Activated CD8-positive, alpha-beta T cell treated with anti-CD3 and anti-CD28 coated beads for 36 hours (primary cell): ENCODE data around the gene IDUA. TPM values are rescaled to one million over a fixed set of nuclear protein-coding genes. Genes with fewer than 3 reads are reported as not detected.
A peak's percentile ranks its signal among the peaks of the same experiment; 100 is the strongest.

ENCODE experiments used
- ATAC-seq: fragments of 200-7000 bp; cut with Tn5 transposase; one replicate; pipeline ENCODE4 v1.10.0; 2021; ENCODE audit warnings: mild to moderate bottlenecking, moderate library complexity
- CTCF ChIA-PET: fragments of 350-600 bp; sonication (Branson Sonifier 250); formaldehyde crosslinking; loops from one replicate; lab custom pipeline; 2021; ENCODE audit warnings: antibody characterized with exemption; lab: Charles Lee
- POLR2A ChIA-PET: fragments of 350-600 bp; sonication (Branson Sonifier 250); formaldehyde crosslinking; loops from one replicate; lab custom pipeline; 2021; ENCODE audit warnings: antibody characterized with exemption; lab: Charles Lee
- DNase-seq: peaks from one replicate; pipeline ENCODE4 v3.0.0-alpha.2; 2020
- H3K27ac Mint-ChIP-seq: one replicate; pipeline ENCODE4 v1.8.0; 2021; ENCODE audit warnings: mild to moderate bottlenecking, mixed read lengths
- H3K27me3 Mint-ChIP-seq: one replicate; pipeline ENCODE4 v1.8.0; 2021; ENCODE audit warnings: mixed read lengths
- H3K36me3 Mint-ChIP-seq: one replicate; pipeline ENCODE4 v1.8.0; 2021; ENCODE audit warnings: low read depth, mixed read lengths
- H3K4me1 Mint-ChIP-seq: one replicate; pipeline ENCODE4 v1.8.0; 2021; ENCODE audit warnings: low read depth, mixed read lengths
- H3K4me3 Mint-ChIP-seq: one replicate; pipeline ENCODE4 v1.8.0; 2021; ENCODE audit warnings: mild to moderate bottlenecking, moderate library complexity, mixed read lengths
- H3K9me3 Mint-ChIP-seq: one replicate; pipeline ENCODE4 v1.8.0; 2021; ENCODE audit warnings: mixed read lengths
- CTCF ChIP-seq: fragments of 200-600 bp; IDR thresholded peaks from one replicate; pipeline ENCODE4 v1.8.0; 2022; ENCODE audit warnings: antibody characterized with exemption, mild to moderate bottlenecking
- intact Hi-C: fragments of 100-400 bp; cut with micrococcal nuclease; formaldehyde crosslinking; loops from one replicate; pipeline ENCODE4 v1.10.0; 2022
- total RNA-seq, 2 experiments: library from RNA; stranded (reverse); gene quantifications; one replicate each; pipeline ENCODE4 v1.2.3, GENCODE V29; 2021

IDUA gene
- total RNA-seq, 2 experiments from 2014 or later = 4.8 to 5.4 TPM

- Mint-ChIP-seq H3K27ac (no peak overlapping the region), H3K36me3 (no peaks in the 10 kb centered on the region), H3K4me3 (peak overlapping the region; percentile 79), H3K4me1 (peaks cover 22% of the 10 kb centered on the region), H3K9me3 (no peaks in the 10 kb centered on the region), H3K27me3 (no peaks in the 10 kb centered on the region)
- no peak for TF ChIP-seq CTCF
- DNase-seq (peak; percentile 84), ATAC-seq (peak; percentile 54)
- POLR2A ChIA-PET = interaction anchor here (1.0 to 2.1 kb wide), 2 partner anchors 11 to 262 kb away, joined by 3 to 4 read pairs; no protein-coding TSS in a partner anchor
- intact Hi-C loops = loop anchor here (5.0 kb wide), 1 partner anchor 53 kb away; the partner anchor contains the start of genes GAK and TMEM175
- CTCF ChIA-PET = interaction anchor here (1.4 to 4.3 kb wide), 2 partner anchors 64 to 244 kb away, joined by 3 to 44 read pairs; no protein-coding TSS in a partner anchor
These were observed 1.6 kb upstream of the IDUA start for GRCh38 chr4:985123-985830.

GRCh38 chr4:986428-986878 lies 391 bp upstream of the IDUA start:
- CTCF ChIA-PET = interaction anchor here (1.0 to 4.3 kb wide), 13 partner anchors 9 to 368 kb away, joined by 3 to 44 read pairs (median 5); partner anchors contain the start of genes GAK and TMEM175
- Mint-ChIP-seq H3K27ac (peak overlapping the region; percentile 71), H3K9me3 (no peaks in the 10 kb centered on the region), H3K4me3 (peak overlapping the region; percentile 79), H3K4me1 (peaks cover 22% of the 10 kb centered on the region), H3K36me3 (no peaks in the 10 kb centered on the region), H3K27me3 (no peaks in the 10 kb centered on the region)
- DNase-seq (no peak), ATAC-seq (peak; percentile 22)
- intact Hi-C loops = loop anchor here (5.0 kb wide), 1 partner anchor 54 kb away; the partner anchor contains the start of genes GAK and TMEM175
- TF ChIP-seq CTCF = no peak
- POLR2A ChIA-PET = interaction anchor here (1.0 to 2.1 kb wide), 5 partner anchors 12 to 261 kb away, joined by 3 to 6 read pairs (median 6); partner anchors contain the start of genes DGKQ and FGFRL1

DNA sequence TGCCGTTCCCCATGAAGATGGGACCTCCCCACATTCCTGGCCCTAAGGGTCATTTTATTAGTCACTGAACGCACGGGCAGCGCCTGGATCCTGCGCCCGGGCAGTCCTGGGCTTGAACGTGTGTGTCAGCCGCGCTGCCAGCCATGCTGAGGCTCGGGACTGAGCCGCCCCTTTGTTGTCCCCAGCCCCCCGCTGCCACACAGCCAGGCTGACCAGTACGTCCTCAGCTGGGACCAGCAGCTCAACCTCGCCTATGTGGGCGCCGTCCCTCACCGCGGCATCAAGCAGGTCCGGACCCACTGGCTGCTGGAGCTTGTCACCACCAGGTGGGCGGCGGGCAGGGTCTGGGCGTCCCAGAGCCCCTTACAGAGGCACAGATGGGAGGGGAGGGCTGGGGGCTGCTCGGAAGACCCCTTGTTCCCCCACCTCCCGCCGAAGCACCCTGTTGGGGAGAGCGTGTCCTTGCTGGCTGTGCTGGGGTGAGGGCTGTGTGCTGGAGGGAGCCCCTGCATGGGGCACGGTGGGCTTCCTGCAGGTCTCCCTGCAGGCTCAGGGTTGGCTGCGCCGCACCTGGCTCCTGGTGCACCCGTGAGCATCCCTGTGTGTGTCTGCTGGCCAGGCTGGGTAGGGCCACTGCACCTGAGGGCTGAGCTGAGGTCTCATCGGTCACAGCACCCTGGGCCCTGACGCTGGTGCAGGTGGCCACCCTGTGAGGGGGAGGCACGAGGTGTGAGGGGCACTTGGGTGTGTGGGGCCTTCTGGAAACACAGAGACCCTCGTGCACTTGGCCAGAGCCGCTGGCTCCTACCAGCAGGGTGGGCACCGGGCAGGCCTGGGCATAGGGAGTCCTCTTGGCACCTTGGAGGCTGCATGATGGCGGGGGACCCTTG lies 1.0 kb downstream of the IDUA start:
- POLR2A ChIA-PET = interaction anchor here (0.8 to 2.1 kb wide), 6 partner anchors 13 to 261 kb away, joined by 3 to 6 read pairs (median 5); partner anchors contain the start of genes DGKQ, FGFRL1, GAK and TMEM175
- H3K9me3 Mint-ChIP-seq = no peaks in the 10 kb centered on the region
- no peaks in the 10 kb centered on the region for H3K27me3 Mint-ChIP-seq
- TF ChIP-seq CTCF = no peak
- peaks cover 22% of the 10 kb centered on the region for H3K4me1 Mint-ChIP-seq
- ATAC-seq = no peak
- intact Hi-C loops = loop anchor here (5.0 kb wide), 1 partner anchor 56 kb away; the partner anchor contains the start of genes GAK and TMEM175
- H3K27ac Mint-ChIP-seq = no peak overlapping the region
- H3K4me3 Mint-ChIP-seq = peak overlapping the region; percentile 68
- CTCF ChIA-PET = interaction anchor here (0.8 to 4.3 kb wide), 20 partner anchors 11 to 370 kb away, joined by 3 to 44 read pairs (median 5); partner anchors contain the start of genes GAK and TMEM175
- H3K36me3 Mint-ChIP-seq = no peaks in the 10 kb centered on the region
- DNase-seq = no peak

DNA sequence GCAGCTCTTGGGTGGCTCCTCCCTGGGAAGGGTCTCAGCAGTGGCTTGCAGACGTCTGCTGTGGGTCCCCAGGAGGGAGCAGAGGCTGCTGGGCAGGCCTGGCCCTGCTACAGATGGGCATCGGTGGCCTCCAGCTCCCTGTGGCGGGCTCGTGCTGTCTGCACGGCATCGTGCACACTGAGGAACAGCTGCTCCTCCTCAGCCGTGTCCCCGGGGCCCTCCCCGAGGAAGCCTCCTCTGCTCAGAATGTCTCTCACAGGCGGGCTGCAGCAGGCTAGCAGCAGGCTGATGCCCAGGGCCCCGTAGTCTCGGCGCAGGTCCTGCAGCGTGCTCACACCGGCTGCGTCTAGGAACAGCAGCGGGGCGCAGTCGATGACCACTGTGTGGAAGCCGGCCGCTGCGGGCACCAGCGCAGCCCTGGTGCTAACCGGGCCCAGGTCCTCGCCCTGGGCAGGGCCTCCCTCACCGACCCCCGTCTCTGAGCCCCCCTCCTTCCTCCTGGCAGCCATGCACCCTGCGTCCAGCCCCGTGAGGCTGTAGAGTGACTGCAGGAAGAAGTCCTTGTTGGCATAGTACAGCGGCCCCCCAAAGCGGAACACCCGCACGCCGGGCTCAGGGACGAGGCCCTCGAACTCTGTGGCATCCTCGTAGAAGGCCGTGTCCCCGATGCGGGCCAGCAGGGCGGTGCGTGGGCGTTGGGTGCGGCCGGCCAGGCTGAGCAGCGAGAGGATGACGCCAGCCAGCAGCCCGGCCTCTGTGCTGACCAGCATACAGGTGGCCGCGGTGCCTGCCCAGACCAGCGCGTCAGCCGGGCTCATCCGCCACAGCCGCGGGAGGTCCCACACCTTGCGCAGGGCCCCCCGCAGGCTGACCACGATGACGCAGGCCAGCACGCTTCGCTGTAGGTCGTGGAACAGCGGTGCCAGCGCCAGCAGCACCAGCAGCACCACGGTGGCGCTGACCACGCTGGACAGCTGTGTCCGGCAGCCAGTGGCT lies 2.2 kb downstream of the IDUA start:
- no peaks in the 10 kb centered on the region for H3K9me3 Mint-ChIP-seq
- H3K27ac Mint-ChIP-seq = no peak overlapping the region
- peaks cover 22% of the 10 kb centered on the region for H3K4me1 Mint-ChIP-seq
- H3K27me3 Mint-ChIP-seq = no peaks in the 10 kb centered on the region
- DNase-seq = no peak
- H3K36me3 Mint-ChIP-seq = no peaks in the 10 kb centered on the region
- no peak for ATAC-seq
- ChIA-PET CTCF (interaction anchor here (4.3 kb wide), 1 partner anchor 248 kb away, joined by 44 read pairs; no protein-coding TSS in a partner anchor), POLR2A (interaction anchor here (1.0 kb wide), 1 partner anchor 57 kb away, joined by 3 read pairs; the partner anchor contains the start of genes GAK and TMEM175)
- intact Hi-C loops = loop anchor here (5.0 kb wide), 1 partner anchor 57 kb away; the partner anchor contains the start of genes GAK and TMEM175
- no peak for TF ChIP-seq CTCF
- no peak overlapping the region for H3K4me3 Mint-ChIP-seq
